Right hindlimb (tissue), 1 donor: ENCODE results near the gene PNPLA5.
A peak's percentile ranks its signal among the peaks of the same experiment; 100 is the strongest.

Source experiments
- DNase-seq: peaks from one replicate; pipeline ENCODE4 v3.0.0-alpha.2; 2018

Gene PNPLA5

GRCh38 chr22:43853328-43853931 is 38.4 kb downstream of the PNPLA5 start:
- peak; percentile 59 for DNase-seq

- no peak for DNase-seq
Observed at GRCh38 chr22:43852573-43853327, 39.1 kb downstream of the PNPLA5 start.

GRCh38 chr22:43851979-43852307 is 39.9 kb downstream of the PNPLA5 start:
- no peak for DNase-seq

GRCh38 chr22:43851058-43851978 is 40.5 kb downstream of the PNPLA5 start:
- DNase-seq = no peak

GRCh38 chr22:43850529-43850928 is 41.3 kb downstream of the PNPLA5 start:
- no peak for DNase-seq

- DNase-seq = no peak
Observed at GRCh38 chr22:43849731-43850130, 42.1 kb downstream of the PNPLA5 start.

GRCh38 chr22:43848366-43849171 is 43.2 kb downstream of the PNPLA5 start:
- DNase-seq = no peak

GRCh38 chr22:43847376-43848289 is 44.2 kb downstream of the PNPLA5 start:
- DNase-seq = no peak

- DNase-seq = no peak
Observed at GRCh38 chr22:43846966-43847365, 44.8 kb downstream of the PNPLA5 start.

- DNase-seq = no peak
Observed at GRCh38 chr22:43845981-43846380, 45.8 kb downstream of the PNPLA5 start.

- no peak for DNase-seq
Observed at GRCh38 chr22:43844560-43845545, 47.0 kb downstream of the PNPLA5 start.

- DNase-seq = no peak
Observed at GRCh38 chr22:43843783-43844530, 47.9 kb downstream of the PNPLA5 start.

GRCh38 chr22:43841742-43842141 is 50.1 kb downstream of the PNPLA5 start:
- DNase-seq = no peak

GRCh38 chr22:43840851-43841250 is 51.0 kb downstream of the PNPLA5 start:
- no peak for DNase-seq

- DNase-seq = no peak
Observed at GRCh38 chr22:43840431-43840830, 51.4 kb downstream of the PNPLA5 start.

GRCh38 chr22:43839781-43840180 is 52.0 kb downstream of the PNPLA5 start:
- DNase-seq = no peak

GRCh38 chr22:43838571-43839307 is 53.1 kb downstream of the PNPLA5 start:
- DNase-seq = no peak

- DNase-seq = no peak
Observed at GRCh38 chr22:43838161-43838560, 53.7 kb downstream of the PNPLA5 start.

- no peak for DNase-seq
Observed at GRCh38 chr22:43837666-43838065, 54.1 kb downstream of the PNPLA5 start.
